GM12892 (cell line): ENCODE measurements around the gene C17orf75.
"Not testable (repeated sequence)": the region's sequence is repeated elsewhere in the genome, so short reads cannot be mapped to it uniquely, and the experiment has no call there.

Experiments
- DNase-seq: peaks from one replicate; pipeline ENCODE4 v3.0.0; 2011; ENCODE audit not compliant: insufficient read length
- FAIRE-seq: peaks from 2 replicates; lab custom pipeline; 2011; peaks lifted over from hg19 to GRCh38; lab: Jason Lieb, UNC
- POLR2A ChIP-seq: IDR thresholded peaks from 2 replicates; pipeline ENCODE4 v1.6.1; 2011; ENCODE audit warnings: low read depth, low read length, control low read depth
- POLR2AphosphoS5 ChIP-seq: IDR thresholded peaks from 2 replicates; pipeline ENCODE4 v1.6.1; 2011; ENCODE audit warnings: low read depth, low read length, control low read depth
- TAF1 ChIP-seq: IDR thresholded peaks from 2 replicates; pipeline ENCODE4 v1.6.1; 2011; ENCODE audit warnings: low read depth, mild to moderate bottlenecking, control low read depth, low read length, borderline replicate concordance

Gene C17orf75

GRCh38 chr17:32319548-32319905 is 22.4 kb downstream of the C17orf75 start:
- TF ChIP-seq POLR2AphosphoS5 (no peak), POLR2A (no peak), TAF1 (no peak)
- DNase-seq: peak; percentile 76
- FAIRE-seq: peak; percentile 95

DNA sequence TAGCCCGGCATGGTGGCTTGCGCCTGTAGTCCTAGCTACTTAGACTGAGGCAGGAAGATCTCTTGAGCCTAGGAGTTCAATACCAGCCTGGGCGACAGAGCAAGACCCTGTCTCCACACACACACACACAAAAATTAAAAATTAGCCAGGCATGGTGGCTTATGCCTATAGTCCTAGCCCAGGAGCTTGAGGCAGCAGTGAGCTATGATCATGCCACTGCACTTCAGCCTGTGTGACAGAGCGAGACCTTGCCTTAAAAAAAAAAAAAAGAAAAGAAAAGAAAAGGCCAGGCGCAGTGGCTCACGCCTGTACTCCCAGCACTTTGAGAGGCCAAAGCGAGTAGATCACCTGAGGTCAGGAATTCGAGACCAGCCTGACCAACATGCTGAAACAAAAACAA is 23.9 kb downstream of the C17orf75 start:
- TF ChIP-seq TAF1 (no peak), POLR2A (no peak), POLR2AphosphoS5 (no peak)
- FAIRE-seq: no peak

DNA sequence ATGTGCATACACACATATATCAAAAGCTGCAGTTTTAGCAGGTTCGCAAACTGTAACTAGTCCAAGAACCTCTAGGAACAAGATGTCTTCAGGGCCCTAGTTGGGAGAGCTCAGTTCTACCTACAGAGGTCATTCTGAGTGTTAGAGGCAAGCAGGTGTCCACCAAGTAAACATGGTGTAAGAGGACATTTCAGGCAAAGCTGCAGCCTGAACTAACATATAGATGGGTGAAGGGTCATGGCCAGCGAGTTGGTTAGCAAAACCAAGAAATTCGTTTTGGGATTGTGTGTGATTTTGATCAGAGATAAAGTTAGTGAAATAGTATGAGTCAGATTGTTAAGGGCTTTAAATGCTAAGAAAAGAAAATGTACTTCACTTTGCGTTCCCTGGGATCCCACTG is 24.6 kb downstream of the C17orf75 start:
- TF ChIP-seq POLR2AphosphoS5: no peak
- no peak for TF ChIP-seq POLR2A
- FAIRE-seq (no peak), DNase-seq (no peak)

More for the DNA sequence above, 23.9 kb downstream of the C17orf75 start:
- no peak for DNase-seq

- DNase-seq, FAIRE-seq: not testable (repeated sequence)
Observed at GRCh38 chr17:32316653-32317052, 25.3 kb downstream of the C17orf75 start.

- TF ChIP-seq POLR2A: no peak
- no peak for TF ChIP-seq POLR2AphosphoS5
- no peak for TF ChIP-seq TAF1
- no peak for DNase-seq
- FAIRE-seq: no peak
Observed at GRCh38 chr17:32315171-32315570, 26.8 kb downstream of the C17orf75 start.

DNA sequence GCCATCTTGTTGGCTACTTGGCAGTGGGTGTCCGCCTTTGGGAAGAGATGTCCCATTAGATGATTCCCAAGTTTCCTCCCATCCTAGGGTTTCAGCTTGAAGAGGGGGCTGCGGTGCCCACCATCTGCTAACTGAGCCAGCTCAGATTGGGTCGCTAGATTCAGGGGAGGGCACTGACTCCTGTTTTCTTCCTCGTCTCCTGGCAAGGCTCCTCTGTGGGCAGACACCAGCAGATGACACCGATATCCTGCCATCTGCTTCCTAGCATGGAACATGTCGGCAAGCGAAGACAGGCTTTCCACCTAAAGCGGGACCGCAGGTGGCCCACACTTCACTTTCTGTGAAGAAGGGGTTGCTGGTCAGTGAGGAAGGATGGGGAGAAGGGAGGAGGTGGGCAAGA is 27.3 kb downstream of the C17orf75 start:
- TF ChIP-seq POLR2A: no peak
- TF ChIP-seq TAF1: no peak
- no peak for TF ChIP-seq POLR2AphosphoS5
- no peak for FAIRE-seq
- no peak for DNase-seq

GRCh38 chr17:32311028-32311536 is 30.9 kb downstream of the C17orf75 start:
- TF ChIP-seq TAF1 (no peak), POLR2AphosphoS5 (no peak), POLR2A (no peak)
- no peak for FAIRE-seq
- no peak for DNase-seq

DNA sequence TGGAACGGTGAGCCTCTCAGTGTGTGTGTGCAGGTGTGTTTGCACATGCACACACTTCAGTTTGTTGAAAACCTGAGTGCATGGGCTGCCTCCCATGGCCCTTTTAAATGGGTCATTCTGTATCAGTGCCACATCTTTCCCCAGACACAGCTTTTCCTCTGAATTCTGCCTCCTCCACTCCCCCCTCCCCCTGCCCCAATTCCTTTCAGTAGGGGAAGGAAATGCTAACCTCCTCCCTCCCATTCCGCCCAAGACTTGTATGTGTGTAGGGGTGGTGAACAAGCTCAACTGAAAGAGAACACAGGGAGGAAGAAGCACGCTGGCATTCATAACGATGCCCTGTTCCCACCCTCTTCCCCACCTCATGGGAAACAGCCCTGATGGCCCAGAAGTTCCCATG is 34.3 kb downstream of the C17orf75 start:
- DNase-seq: no peak
- FAIRE-seq: no peak
- TF ChIP-seq TAF1 (no peak), POLR2A (no peak), POLR2AphosphoS5 (no peak)

- TF ChIP-seq POLR2A (no peak), TAF1 (no peak), POLR2AphosphoS5 (no peak)
Observed at GRCh38 chr17:32305049-32305448, 36.9 kb downstream of the C17orf75 start.

GRCh38 chr17:32303781-32304288 is 38.1 kb downstream of the C17orf75 start:
- TF ChIP-seq POLR2A (no peak), TAF1 (no peak), POLR2AphosphoS5 (no peak)
- FAIRE-seq (no peak), DNase-seq (no peak)

More at GRCh38 chr17:32305049-32305448, 36.9 kb downstream of the C17orf75 start:
- no peak for DNase-seq
- FAIRE-seq: no peak

DNA sequence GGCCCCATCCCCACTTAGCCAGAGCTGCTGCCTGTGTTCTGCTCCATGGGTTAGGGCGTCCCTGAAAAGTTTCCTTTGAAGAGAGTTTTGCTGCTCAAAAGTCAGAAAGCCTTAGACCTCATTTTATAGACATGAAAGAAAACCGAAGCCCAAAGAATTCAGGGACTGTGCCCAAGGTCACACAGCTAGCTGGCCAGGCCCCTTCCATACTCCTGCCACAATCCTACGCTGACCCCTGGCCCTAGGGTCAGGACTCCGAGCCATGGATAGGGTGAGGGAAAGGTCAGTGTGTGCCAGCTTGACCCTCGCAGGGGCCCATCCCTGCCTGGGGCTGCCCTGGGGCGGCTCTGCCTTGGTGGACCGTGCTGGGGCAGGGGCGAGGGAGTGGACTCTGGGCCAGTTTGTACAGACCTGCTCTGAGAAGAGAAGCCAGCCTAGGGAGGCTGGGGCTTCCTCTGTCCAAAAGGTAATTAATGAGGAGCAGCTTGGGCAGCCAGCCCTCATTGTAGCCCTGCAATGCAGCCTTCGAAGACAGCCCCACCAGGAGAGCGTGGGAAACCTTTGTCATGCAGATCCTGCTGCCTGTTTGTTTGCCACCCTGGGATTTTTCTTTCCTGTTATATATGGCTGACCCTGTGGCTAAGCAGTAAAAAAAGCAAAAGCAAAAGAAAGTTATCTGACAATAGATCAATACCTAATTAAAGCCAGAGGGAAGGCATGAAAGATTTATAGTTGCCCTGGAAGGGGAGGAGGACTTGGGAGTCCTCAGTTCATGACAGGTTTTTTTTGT is 38.9 kb downstream of the C17orf75 start:
- no peak for FAIRE-seq
- DNase-seq: no peak

DNA sequence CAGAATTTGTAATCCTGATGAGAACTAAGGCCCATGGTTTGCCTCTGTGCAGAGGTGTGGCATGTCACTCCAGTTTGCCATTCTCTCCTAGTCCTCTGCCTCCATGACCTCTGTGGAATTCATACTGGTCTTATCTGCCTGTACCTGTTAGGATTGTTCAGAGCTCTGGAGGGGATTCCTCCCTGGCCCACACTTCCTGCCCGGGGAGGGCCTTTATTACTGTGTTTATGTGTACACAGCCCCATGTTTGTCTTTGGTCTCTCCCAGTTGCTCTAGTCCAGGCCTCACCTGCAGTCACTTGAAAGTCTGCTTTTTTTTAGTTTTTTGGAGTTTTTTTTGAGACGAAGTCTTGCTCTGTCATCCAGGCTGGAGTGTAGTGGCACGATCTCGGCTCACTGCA is 39.9 kb downstream of the C17orf75 start:
- no peak for TF ChIP-seq POLR2AphosphoS5
- TF ChIP-seq POLR2A: no peak
- TF ChIP-seq TAF1: no peak
- FAIRE-seq (no peak), DNase-seq (no peak)

More for the DNA sequence above, 38.9 kb downstream of the C17orf75 start:
- TF ChIP-seq POLR2A (no peak), POLR2AphosphoS5 (no peak), TAF1 (no peak)
